ENCODE results near the gene LRG1. TPM values are rescaled to one million over a fixed set of nuclear protein-coding genes. Genes with fewer than 3 reads are reported as not detected.

Gene LRG1
- total and polyA plus RNA-seq, 2 of the 13 experiments (the other 11 are each of a cell fraction or from before 2014, with no cell fraction given): 12.0 to 39.3 TPM

GRCh38 chr19:4553775-4554174 lies 13.9 kb upstream of the LRG1 start:
- TF ChIP-seq, protein P1, sequence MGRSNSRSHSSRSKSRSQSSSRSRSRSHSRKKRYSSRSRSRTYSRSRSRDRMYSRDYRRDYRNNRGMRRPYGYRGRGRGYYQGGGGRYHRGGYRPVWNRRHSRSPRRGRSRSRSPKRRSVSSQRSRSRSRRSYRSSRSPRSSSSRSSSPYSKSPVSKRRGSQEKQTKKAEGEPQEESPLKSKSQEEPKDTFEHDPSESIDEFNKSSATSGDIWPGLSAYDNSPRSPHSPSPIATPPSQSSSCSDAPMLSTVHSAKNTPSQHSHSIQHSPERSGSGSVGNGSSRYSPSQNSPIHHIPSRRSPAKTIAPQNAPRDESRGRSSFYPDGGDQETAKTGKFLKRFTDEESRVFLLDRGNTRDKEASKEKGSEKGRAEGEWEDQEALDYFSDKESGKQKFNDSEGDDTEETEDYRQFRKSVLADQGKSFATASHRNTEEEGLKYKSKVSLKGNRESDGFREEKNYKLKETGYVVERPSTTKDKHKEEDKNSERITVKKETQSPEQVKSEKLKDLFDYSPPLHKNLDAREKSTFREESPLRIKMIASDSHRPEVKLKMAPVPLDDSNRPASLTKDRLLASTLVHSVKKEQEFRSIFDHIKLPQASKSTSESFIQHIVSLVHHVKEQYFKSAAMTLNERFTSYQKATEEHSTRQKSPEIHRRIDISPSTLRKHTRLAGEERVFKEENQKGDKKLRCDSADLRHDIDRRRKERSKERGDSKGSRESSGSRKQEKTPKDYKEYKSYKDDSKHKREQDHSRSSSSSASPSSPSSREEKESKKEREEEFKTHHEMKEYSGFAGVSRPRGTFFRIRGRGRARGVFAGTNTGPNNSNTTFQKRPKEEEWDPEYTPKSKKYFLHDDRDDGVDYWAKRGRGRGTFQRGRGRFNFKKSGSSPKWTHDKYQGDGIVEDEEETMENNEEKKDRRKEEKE (IDR thresholded peaks at IDR 0.05): no peak
- TF ChIP-seq ZNF484 (CRISPR knock-in tag; IDR thresholded peaks at IDR 0.05; ENCODE audit: borderline replicate concordance, low read depth) (no peak), ZNF362 (CRISPR knock-in tag; IDR thresholded peaks at IDR 0.05; ENCODE audit: borderline replicate concordance) (no peak), RNF2 (conservative IDR thresholded peaks at IDR 0.05; ENCODE audit: low read depth) (no peak), USF2 (IDR thresholded peaks at IDR 0.05; ENCODE audit: low read depth, low read length) (no peak), USF2 (CRISPR knock-in tag; IDR thresholded peaks at IDR 0.05; ENCODE audit: borderline replicate concordance) (no peak), ZNF564 (CRISPR knock-in tag; IDR thresholded peaks at IDR 0.05) (no peak), KAT2B (IDR thresholded peaks at IDR 0.05; ENCODE audit: borderline replicate concordance, low read depth, low read length) (no peak), ARID5B (CRISPR knock-in tag; IDR thresholded peaks at IDR 0.05) (no peak), NKX3-1 (CRISPR knock-in tag; IDR thresholded peaks at IDR 0.05) (no peak), ZSCAN30 (CRISPR knock-in tag; IDR thresholded peaks at IDR 0.05) (no peak), FOSL2 (CRISPR knock-in tag; IDR thresholded peaks at IDR 0.05) (no peak)
- no peak overlapping the region for H3K4me3 ChIP-seq (replicated peaks in 1 of 3; ENCODE audit: insufficient read depth in 1 of 3, low read depth in 2 of 3, low read length in 3 of 3)
- no peak overlapping the region for H3K9ac ChIP-seq (ENCODE audit: insufficient read depth, low read depth, low read length)
- intact Hi-C loops (cut with micrococcal nuclease; ENCODE audit: unreplicated experiment): no loop called here
- FAIRE-seq (no peak), ATAC-seq (no peak), DNase-seq (ENCODE audit: low spot score) (no peak)
- no peak overlapping the region for H2AFZ ChIP-seq (ENCODE audit: low read length)
- WGBS (ENCODE audit: low lambda C conversion rate): 63% methylated on average over 3 of the region's 3 CpGs
- H3K79me2 ChIP-seq (ENCODE audit: insufficient read depth, low read length): no peaks in the 10 kb centered on the region
- peaks cover 47 to 76% of the 10 kb centered on the region in 2 experiments for H3K36me3 ChIP-seq (replicated peaks in 1 of 2; ENCODE audit: control insufficient read depth in 1 of 2, insufficient read depth in 2 of 2, low read length in 2 of 2)
- no TSS peak for BruUV-seq (replicated peaks)
- H3K4me1 ChIP-seq (ENCODE audit: insufficient read depth, low read length): no peaks in the 10 kb centered on the region
- in situ Hi-C loops (cut with HindIII; ENCODE audit: extremely low pct_ligation_motif_present, low pct_unique_long_range_greater_than_20kb): no loop called here
- no peak overlapping the region for H3K4me2 ChIP-seq (ENCODE audit: low read depth, low read length)
- ChIA-PET CTCF (ENCODE audit: low intra/inter-chr PET ratio, low total read pairs) (no interaction called here), POLR2A (no interaction called here)
- H4K20me1 ChIP-seq (ENCODE audit: insufficient read depth, low read length): peaks cover 8% of the 10 kb centered on the region; the same call in 1 of the 2 replicates
- no peaks in the 10 kb centered on the region for H3K9me3 ChIP-seq (ENCODE audit: low read length)
- H3K27ac ChIP-seq (ENCODE audit: extremely low read length, insufficient read depth, low read length): no peak overlapping the region
- no peaks in the 10 kb centered on the region for H3K27me3 ChIP-seq (ENCODE audit: control insufficient read depth in 1 of 2, insufficient read depth in 2 of 2, low read length in 2 of 2)
